CD4-positive, alpha-beta T cell treated with Interleukin-6 at 100 ng/mL for 8 hours (primary cell): ENCODE results near the gene GIMAP8.
"Not testable (repeated sequence)": the region's sequence is repeated elsewhere in the genome, so short reads cannot be mapped to it uniquely, and the experiment has no call there.

Experiments used
- DNase-seq: peaks from one replicate; pipeline ENCODE4 v3.0.0-alpha.2; 2020; ENCODE audit warnings: mixed read lengths, low spot score

The GIMAP8 gene

GRCh38 chr7:150514748-150515222 is 64.4 kb downstream of the GIMAP8 start, which contains the start of gene GIMAP7:
Gene GIMAP7, plus strand, starts transcription at chr7:150514872. Its CDS starts 5,103 bp downstream, at chr7:150519975.
- DNase-seq, result peak; percentile 86

- DNase-seq, result peak; percentile 61
These were observed 65.1 kb downstream of the GIMAP8 start for GRCh38 chr7:150515248-150516147.

GRCh38 chr7:150516956-150517745 is 66.7 kb downstream of the GIMAP8 start:
- DNase-seq, result peak; percentile 45

- no peak for DNase-seq
These were observed 68.9 kb downstream of the GIMAP8 start for GRCh38 chr7:150519310-150519709.

- peak; percentile 53 for DNase-seq
These were observed 69.7 kb downstream of the GIMAP8 start for GRCh38 chr7:150520145-150520544.

- DNase-seq, result not testable (repeated sequence)
These were observed 72.5 kb downstream of the GIMAP8 start for GRCh38 chr7:150522931-150523330.

GRCh38 chr7:150524018-150524417 is 73.6 kb downstream of the GIMAP8 start:
- DNase-seq, result no peak
